ENCODE results near the gene STAC3.
"Not testable (repeated sequence)": the region's sequence is repeated elsewhere in the genome, so short reads cannot be mapped to it uniquely, and the experiment has no call there.

The STAC3 gene

DNA sequence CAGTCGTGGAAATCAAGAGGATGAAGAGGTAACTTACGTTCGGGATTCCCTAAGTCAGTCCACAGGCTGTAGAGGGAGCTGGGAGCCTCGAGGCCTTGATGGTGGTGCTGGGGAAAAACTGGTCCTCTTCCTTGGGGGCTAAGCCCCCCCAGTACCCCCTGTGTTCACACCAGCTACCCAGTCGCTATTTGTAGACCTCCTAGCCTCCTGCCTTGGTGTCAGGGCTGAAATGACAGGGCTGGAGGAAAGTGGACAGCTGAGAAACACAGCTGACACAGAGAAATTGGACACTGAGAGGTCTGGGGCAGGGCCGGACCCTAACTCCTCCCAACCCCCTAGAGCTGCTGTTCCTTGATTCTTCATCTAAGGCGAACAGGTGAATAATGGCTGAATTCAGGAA, at the start of gene STAC3:
STAC3 (minus strand) TSS at position 232 of the 400 bp plus-strand sequence. CDS start 1,551 bp downstream, outside the sequence.
- DNase-seq (ENCODE audit: low spot score), result no peak

DNA sequence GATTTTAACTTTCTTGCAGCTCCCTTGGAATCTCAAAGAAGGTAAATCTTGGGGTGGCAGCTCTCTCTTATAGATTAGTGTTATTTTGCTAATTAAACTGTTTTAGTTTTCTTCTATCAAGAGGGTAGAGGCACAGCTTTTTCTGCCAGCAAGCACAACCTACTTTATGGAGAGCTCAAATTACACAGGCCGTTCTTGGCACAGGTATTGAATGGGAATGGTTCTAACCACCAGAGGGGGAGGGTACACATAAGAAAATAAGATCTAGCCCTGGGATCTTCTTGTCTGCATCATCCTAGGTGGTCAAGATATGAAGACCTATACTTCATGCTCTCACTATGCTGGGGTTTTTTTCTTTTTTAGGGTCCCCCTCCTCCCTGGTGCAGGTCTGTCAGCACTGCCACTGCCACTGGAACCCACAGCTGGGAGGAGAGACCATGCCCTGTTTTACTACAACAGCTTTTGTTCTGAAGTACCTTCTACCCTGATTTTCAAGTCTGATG, 48.6 kb upstream of the STAC3 start:
- DNase-seq (ENCODE audit: low spot score), result no peak

DNA sequence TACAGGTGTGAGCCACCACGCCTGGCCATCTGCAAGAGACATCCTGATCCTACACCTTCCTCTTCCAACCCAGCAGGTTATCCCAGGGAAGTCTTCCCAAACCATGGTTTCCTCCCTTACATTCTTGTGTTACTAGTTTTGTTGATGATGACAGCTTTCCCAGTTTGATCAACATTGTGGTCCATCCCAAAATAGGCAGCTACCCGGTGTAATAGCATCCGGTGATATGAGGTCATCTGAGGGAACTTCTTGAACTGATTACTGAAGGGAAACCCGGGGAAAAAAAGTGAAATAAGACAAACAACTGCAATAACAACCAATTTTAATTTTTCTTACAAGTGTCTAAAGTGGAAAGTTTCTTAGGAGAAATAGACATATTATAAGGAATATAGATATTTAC, 45.3 kb upstream of the STAC3 start:
- DNase-seq (ENCODE audit: low spot score), result no peak

DNA sequence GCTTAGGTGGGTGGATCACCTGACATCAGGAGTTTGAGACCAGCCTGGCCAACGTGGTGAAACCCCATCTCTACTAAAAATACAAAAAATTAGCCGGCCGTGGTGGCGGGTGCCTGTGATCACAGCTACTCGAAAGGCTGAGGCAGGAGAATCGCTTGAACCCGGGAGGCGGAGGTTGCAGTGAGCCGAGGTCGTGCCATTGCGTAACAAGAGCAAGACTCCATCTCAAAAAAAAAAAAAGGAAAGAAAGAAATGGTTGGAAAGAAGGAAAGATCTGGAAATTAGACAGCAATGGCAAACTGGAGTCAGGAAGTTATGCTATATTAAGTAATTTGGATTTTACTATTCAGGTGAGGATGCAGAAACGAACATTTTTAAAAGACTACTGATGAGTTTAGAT, 31.1 kb upstream of the STAC3 start:
- DNase-seq (ENCODE audit: low spot score), result not testable (repeated sequence)

DNA sequence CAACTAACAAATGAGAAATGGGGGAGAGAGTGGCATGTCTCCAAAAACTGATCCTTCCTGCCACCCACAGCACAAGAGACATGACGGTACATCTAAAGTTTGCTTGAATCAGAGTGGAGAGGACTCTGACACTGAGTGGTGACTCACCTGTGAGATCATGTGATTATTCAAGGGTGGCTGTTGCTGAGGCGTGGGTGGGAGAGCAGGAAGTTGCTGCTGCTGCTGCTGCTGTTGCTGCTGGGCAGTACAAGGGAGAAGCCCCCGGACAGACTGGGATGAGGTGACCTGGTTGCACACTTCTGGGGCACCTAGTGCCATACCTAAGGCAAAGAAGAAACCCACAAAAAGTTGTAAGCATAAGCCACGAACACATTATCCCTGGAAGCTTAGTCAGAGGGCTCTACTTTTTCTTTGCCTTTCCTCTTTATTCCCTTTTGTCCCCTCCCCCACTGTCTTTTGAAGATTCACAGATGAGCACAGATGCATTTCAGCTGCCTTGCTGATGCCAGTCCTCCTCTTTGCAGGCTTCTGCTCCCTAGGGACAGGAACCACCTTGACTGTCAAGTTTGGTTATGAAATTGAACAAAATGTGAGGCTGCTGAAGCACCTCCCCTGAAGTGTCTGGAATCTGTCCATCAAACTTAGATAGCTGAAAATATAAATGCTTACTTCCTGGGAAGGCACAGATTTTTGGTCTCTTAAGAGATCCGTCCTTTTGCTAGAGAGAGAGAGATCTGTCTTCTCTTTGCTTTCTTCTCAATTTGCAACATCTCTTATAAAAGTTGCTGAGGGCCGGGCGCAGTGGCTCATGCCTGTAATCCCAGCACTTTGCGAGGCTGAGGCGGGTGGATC, 29.4 kb upstream of the STAC3 start:
- peak; percentile 83 for DNase-seq (ENCODE audit: low spot score)

DNA sequence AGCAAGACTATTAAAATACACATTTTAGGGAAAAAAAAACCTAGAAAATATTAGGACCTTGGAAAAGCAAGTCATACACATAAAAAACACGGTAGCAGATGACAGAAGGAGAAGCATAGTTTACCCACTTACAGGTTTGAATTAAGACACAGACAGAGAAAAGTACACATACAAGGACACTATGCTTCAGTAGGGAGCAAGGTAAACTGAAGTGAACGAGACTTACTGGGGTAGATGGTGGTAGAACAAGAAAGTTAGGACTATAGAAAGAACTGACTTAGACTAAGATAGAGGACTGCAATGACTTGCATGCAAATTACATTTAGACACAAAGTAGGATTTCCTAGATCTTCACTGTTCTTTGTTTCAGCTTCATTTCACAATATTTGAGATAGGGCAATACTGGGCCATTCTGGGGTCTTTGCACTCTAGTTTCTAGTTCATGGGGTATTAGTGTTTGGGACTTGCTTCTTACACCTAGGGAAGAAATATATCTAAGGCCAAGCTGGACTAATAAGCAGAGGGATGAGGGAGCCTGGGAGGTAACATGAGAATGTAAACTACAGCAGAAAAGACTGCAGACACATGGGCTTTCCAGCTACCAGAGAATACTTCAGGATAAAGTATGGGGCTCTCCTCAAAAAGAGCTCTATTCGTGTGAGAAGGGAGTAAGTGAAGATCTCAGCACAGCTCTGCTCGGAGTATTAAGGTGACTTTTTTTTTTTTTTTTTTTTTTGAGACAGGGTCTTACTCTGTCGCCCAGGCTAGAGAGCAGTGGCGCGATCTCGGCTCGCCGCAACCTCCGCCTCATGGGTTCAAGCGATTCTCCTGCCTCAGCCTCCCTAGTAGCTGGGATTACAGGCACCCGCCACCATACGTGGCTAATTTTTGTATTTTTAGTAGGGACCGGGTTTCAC, 27.7 kb upstream of the STAC3 start:
- no peak for DNase-seq (ENCODE audit: low spot score)

DNA sequence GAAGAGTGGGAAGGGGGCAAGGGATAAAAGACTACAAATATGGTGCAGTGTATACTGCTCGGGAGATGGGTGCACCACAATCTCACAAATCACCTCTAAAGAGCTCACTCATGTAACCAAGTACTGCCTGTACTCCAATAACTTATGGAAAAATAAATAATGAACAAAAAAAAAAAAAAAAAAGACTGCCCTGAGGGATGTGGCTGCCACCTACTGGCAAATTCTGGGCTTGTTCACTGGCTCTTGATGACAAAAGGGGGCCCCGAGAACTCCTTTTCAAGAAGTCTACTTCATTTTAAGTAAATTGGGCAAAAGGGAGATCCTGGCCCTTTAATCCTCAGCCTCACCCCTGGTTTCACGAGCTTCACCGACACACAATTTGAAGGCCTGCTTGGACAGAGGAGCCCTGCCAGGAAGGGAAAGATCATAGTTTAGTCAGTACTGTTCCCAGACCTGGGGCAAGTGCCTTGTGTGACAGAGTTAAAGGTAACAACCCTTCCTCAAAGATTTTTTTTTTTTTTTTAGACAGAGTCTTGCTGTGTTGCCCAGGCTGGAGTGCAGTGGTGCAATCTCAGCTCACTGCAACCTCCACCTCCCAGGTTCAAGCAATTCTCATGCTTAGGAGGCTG, 26.1 kb upstream of the STAC3 start:
- DNase-seq (ENCODE audit: low spot score), result no peak

DNA sequence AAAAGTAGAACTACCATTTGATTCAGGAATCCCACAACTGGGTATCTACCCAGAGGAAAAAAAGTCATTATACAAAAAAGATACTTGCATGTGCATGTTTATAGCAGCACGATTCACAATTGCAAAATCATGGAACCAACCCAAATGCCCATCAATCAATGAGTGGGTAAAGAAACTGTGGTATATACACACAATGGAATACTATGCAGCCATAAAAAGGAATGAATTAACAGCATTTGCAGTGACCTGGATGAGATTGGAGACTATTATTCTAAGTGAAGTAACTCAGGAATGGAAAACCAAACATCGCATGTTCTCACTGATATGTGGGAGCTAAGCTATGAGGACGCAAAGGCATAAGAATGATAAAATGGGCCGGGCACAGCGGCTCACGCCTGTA, 25.2 kb upstream of the STAC3 start:
- not testable (repeated sequence) for DNase-seq (ENCODE audit: low spot score)

DNA sequence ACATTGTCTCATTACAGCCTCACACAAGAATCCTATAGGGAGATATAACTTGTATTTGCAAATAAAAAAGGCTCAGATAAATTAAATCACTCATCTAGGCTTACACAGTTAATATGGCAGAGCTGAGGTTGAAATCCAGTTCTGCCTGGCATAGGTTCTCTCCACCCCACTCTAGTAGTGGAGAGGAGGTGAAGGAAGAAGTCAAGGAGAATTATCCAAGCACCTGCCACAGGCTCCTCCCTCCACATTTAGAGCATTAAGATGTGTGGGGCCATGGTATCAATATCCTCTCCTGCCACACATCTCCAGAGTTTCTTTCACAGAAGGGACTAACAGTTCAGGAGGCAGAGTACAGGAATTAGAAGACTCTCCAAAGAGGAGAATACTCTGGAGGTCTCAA, 22.5 kb upstream of the STAC3 start:
- DNase-seq (ENCODE audit: low spot score), result no peak

DNA sequence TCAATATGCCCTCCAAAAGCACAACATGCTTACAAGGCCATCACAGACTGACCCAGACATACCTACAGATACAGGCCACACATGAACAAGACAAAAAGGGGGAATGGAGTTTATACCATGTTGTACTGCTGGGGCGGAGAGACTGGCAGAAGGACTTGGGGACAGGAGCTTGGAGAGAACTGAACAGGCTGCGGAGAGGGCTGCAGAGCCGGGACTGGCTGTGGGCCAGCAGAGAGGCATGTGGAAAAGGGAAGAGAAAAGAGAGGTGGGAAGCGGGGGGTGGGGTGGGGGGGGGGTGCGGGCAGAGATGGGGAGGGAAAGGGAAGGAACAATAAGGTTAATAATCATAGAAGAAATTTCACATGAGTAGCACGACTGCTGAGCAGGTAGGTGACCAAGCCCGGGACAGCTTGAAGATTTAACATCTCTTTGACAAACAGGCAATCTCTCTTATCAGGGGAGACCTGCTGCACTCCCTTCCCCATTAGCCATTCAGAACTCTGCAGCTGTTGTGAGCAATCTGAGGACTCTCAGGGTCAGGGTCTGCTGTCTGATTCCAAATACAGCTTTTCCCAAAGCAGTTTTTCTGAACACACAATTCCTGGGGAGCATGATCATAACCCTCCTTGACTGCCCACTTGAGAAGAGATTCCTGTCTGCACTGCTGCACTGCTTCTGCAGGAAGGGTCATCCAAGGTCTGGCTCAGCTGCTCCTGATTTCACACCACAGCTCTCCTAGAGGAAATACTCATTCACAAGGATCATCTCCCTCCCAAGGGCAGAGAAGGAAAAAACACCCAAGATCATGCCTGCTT, 21.6 kb upstream of the STAC3 start:
- DNase-seq (ENCODE audit: low spot score), result no peak

DNA sequence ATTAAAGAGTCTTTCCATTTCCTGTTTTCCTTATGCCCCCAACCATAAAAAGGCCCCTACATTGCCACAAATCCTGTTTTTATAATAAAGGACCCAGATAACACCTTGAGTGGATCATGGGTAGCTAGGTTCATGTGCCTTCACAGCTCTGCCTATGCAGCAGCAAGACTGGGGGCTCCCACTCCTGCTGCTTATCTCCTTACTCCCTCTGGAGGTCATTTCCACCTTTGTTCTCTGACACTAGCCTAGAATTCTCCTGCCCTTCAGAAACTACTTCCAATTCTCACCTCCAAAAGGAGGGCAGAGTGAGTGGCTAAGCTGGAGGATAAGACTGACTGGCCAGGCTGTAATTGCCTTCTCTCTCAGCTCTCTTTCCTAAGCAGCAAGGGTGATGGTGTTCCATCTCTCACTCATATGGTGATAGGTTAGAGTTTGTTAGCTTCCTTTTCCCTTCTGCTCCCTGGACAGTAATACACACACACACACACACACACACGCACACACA, 20.0 kb upstream of the STAC3 start:
- no peak for DNase-seq (ENCODE audit: low spot score)

DNA sequence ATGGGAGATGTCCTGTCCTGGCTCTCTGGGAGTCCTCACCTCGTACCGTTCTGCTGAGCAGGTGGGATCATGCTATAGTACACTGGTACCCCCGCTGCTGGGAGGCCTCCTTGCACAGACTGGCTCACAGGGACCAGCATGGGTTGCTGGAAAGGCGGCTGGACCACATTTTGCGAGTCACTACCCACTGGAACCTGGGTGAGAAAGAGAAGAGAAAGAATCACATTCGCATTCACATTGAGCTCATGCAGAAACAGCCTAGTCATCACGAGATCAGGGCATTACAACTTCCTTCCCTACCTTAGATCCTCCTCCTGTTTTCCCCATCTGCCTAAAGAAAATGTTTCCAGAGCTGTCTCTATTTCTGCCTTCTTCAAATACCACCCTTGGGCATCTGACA, 17.3 kb upstream of the STAC3 start:
- no peak for DNase-seq (ENCODE audit: low spot score)

DNA sequence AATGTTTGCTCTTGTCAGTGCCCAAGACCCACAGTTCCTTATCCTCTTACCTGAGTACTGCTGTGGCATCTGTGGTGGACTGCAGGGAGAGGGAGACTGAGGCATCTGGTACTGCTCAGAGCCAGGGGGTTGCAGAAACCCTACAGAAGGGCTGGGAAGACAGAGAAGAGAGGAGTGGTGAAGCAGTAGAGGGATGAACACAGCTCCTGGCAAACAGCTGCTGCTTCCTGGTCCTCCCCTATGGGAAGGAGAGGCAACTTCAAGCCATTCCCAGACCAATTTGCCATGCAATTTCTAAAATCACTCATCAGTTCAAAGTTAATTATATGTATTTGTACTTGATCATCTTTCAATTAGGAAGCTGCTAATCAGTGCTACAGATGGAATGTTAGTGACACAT, 15.7 kb upstream of the STAC3 start:
- no peak for DNase-seq (ENCODE audit: low spot score)

DNA sequence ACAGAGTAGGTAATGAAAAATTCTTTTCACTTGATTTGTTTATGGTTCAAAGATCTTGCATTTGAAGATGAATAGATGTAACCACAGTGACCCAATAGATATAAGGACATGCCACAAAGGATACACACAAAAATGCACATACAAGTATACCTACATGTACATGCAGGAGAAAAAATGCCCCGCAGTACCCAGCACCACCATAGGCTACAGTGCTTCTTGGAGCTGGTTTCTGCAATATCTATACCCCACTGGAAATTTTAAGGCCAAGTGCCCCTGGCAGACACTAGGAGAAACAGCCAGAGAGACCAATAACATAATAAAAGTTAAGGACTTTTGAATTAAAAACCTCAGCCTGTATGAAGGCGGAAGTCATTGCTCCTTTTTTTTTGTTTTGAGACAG, 12.1 kb upstream of the STAC3 start:
- no peak for DNase-seq (ENCODE audit: low spot score)

DNA sequence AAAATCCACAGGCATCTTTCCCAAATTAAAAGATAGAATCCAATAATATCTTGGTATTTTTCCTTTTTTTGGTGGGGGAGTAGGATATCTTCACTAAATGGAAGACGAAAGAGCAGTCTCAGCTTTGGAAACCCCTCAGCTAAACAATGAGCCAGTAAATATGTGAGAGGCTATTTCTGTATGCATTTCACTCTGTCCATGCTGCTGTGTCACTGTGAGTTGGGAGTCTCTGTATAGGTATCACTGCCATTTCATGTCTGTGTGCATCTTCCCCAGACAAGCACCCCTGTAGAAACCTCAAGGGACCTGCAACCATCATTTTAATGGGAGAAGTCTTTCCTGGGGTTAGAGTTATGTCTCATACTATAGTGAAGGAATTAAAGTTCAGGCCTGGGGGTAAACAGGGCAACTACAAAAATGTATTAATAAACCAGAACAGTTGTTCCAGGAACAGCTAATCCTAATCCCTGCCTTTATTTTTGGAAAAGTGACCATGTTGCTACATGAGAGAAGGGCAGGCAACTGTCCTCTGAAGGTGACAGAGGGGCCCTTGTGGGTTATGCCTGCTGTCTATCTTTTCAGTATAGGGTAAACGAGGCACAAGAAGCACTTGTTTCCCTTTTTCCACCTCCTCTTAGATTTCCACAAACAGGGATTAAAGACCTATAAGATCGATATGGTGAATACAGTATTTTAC, 11.3 kb upstream of the STAC3 start:
- no peak for DNase-seq (ENCODE audit: low spot score)

DNA sequence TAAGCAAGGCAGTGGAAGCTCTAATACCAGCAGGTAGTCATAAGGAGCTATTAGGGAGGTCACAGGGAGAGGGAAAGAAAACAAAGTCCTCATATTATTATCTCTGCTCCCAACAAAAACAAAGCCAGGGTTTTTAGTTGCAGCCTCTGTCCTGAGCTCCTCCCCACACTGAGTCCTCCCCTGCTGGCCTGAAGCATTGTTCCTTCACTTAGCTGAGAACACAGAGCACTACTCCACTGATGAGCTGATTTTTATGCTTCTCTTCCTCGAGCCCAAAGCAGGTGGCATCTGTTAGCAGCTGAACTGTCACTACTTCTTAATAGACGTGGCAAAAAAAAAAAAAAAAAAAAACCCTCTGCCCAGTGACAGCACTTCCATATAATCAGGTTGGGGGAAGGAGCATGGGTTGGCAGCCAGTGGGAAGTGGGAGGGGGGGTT, 10.5 kb upstream of the STAC3 start:
- DNase-seq (ENCODE audit: low spot score), result no peak

DNA sequence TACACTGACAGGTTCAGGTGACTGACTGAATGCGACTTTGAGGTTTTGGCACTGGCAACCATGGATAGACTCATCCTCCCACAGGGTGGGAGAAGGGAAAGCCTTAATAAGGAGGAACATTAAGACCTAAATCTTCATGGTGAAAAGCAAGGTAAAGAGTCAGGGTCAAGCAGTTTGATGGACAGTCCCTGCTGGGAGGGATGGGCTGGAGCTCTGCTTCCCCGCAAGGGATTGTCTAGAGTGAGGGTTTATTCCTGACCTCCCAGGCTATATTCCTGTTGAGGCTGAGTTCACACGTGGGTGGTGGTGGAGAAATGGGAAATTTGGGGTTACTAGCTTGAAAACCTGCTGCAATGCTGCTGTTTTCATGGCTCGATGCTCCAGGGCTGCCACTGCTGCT, 9.4 kb upstream of the STAC3 start:
- no peak for DNase-seq (ENCODE audit: low spot score)

DNA sequence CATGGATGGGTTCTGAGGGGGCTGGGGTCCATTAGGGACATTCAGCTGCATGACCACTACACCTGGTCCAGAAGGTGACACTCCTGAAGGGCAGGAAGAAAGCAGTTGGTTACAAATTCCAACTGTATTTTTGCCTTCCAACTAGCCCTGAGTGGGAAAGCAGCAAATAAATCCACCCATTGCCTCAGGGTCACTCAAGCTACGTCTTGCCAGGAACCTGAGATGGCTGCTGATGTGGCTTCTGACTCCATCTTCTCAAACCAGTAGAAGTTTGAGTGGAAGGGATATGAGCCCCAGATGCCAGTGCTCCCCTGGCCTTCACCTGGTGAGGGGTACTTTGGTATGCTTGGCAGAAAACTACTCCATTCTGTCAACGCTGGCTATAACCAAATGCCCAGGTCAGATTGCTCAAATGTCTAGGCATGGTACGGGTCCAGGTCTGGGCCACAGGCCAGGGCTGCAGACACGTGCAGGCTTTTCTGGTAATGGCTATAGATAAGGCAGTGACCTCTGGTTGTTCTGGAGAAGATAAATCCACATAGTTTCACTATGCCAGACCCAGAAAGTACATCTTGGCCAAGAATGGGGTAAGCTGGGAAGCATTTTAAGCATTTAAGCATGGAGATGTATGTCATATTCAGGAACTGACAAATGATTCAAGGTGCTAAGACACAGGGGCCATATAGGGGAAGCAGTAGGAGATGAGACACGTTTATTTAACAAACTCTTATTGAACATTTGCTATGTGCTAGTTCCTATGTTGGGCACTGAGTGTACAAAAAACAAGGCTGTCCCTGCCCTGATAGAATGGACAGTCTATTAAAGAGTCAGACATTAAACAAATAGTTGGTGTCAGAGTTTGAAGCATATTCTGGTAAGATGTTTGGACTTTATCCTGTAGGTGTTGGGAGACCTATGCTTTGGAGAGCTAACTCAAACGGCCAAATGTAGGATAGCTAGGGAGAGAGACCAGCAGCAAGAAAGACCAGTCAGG, 8.3 kb upstream of the STAC3 start:
- no peak for DNase-seq (ENCODE audit: low spot score)

DNA sequence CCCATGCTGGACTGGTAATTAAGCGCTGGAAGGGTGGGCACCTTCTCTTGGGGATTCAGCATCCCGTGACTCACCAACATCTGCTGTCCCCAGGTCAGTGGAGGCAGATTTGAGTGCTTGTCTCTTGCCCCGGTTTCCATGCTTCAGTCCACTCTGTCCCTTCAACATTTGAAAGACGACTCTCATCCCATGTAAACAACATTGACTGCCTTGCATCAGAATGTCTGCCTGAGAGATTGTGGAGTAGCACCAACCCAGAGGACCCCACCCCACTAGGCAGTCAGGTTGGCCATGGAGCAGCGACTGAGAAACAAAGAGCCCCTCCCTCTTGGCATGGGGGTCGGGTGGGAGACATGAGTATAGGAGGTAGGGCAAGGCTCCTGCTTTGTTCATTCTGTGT, 4.9 kb upstream of the STAC3 start:
- DNase-seq (ENCODE audit: low spot score), result no peak
